GM10248 (cell line): ENCODE data around the gene COQ5.
A peak's percentile ranks its signal among the peaks of the same experiment; 100 is the strongest.
"Not testable (repeated sequence)": the region's sequence is repeated elsewhere in the genome, so short reads cannot be mapped to it uniquely, and the experiment has no call there.

Source experiments
- CTCF ChIA-PET: fragments of 300-600 bp; sonication (Branson Sonifier 250); formaldehyde crosslinking; extraction: SDS; loops from one replicate; lab custom pipeline; 2021; ENCODE audit warnings: antibody characterized with exemption; lab: Yijun Ruan, JAX
- POLR2A ChIA-PET: fragments of 350-650 bp; sonication (Branson Sonifier 250); formaldehyde crosslinking; extraction: SDS; loops from one replicate; lab custom pipeline; 2020; ENCODE audit warnings: antibody characterized with exemption; lab: Yijun Ruan, JAX
- DNase-seq: peaks from one replicate; pipeline ENCODE4 v3.0.0; 2012; ENCODE audit errors: extremely low spot score
- TF ChIP-seq, protein P1 (sequence below): IDR thresholded peaks from 2 replicates; pipeline ENCODE4 v1.5.1; 2012; ENCODE audit warnings: mild to moderate bottlenecking, low read depth; ENCODE audit errors: extremely low read depth, missing control alignments, control extremely low read depth

COQ5 gene

GRCh38 chr12:120534203-120534702 is 5.3 kb upstream of the COQ5 start, which contains the start of gene RNF10:
TSS of gene RNF10 (plus strand) at chr12:120534356. CDS start at chr12:120534812, 456 bp downstream.
- CTCF ChIA-PET: no interaction called here
- peak; percentile 92 for DNase-seq
- TF ChIP-seq, protein P1, sequence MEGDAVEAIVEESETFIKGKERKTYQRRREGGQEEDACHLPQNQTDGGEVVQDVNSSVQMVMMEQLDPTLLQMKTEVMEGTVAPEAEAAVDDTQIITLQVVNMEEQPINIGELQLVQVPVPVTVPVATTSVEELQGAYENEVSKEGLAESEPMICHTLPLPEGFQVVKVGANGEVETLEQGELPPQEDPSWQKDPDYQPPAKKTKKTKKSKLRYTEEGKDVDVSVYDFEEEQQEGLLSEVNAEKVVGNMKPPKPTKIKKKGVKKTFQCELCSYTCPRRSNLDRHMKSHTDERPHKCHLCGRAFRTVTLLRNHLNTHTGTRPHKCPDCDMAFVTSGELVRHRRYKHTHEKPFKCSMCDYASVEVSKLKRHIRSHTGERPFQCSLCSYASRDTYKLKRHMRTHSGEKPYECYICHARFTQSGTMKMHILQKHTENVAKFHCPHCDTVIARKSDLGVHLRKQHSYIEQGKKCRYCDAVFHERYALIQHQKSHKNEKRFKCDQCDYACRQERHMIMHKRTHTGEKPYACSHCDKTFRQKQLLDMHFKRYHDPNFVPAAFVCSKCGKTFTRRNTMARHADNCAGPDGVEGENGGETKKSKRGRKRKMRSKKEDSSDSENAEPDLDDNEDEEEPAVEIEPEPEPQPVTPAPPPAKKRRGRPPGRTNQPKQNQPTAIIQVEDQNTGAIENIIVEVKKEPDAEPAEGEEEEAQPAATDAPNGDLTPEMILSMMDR: no peak
- POLR2A ChIA-PET: interaction anchor here (0.7 kb wide), 1 partner anchor 16 kb away, joined by 3 read pairs; no protein-coding TSS in a partner anchor

DNA sequence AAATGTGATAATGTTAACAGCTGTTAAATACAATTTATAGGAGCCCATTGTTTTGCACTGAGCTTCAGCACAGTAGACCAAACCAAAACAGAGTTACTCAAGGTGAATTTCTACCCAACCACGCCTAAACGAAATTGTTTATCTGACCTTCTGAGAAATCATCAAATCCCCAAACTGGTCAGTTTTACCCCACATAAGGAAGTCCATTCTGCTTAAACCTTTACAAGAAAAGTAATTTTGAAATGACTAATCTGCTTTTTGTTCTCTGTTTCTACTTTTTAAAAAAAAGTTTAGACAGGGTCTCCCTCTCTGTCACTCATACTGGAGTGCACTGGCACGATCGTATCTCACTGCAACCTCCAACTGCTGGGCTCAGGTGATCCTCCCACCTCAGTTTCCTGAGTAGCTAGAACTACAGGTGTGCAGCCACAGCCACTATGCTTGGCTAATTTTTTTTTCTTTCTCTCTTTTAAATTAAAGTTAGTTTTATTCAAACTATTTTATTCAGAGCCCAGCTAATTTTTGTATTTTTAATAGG is 3.8 kb upstream of the COQ5 start:
- CTCF ChIA-PET: interaction anchor here (1.3 kb wide), 1 partner anchor 92 kb away, joined by 3 read pairs; no protein-coding TSS in a partner anchor
- DNase-seq: peak; percentile 33
- TF ChIP-seq, protein P1: no peak
- POLR2A ChIA-PET: interaction anchor here (1.0 kb wide), 1 partner anchor 36 kb away, joined by 5 read pairs; no protein-coding TSS in a partner anchor

DNA sequence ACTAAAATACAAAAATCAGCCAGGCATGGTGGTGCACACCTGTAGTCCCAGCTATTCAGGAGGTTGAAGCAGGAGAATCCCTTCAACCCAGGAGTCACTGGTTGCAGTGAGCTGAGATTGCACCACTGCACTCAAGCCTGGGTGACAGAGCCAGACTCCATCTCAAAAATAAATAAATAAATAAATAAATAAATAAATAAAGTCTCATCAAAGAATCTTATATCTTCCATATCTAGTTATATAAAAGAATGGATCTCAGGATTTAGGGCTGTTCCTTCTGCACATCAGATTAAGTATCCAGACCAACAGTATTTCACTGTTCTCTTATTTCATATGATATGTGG is 1.4 kb upstream of the COQ5 start:
- POLR2A ChIA-PET, CTCF ChIA-PET, DNase-seq: not testable (repeated sequence)

DNA sequence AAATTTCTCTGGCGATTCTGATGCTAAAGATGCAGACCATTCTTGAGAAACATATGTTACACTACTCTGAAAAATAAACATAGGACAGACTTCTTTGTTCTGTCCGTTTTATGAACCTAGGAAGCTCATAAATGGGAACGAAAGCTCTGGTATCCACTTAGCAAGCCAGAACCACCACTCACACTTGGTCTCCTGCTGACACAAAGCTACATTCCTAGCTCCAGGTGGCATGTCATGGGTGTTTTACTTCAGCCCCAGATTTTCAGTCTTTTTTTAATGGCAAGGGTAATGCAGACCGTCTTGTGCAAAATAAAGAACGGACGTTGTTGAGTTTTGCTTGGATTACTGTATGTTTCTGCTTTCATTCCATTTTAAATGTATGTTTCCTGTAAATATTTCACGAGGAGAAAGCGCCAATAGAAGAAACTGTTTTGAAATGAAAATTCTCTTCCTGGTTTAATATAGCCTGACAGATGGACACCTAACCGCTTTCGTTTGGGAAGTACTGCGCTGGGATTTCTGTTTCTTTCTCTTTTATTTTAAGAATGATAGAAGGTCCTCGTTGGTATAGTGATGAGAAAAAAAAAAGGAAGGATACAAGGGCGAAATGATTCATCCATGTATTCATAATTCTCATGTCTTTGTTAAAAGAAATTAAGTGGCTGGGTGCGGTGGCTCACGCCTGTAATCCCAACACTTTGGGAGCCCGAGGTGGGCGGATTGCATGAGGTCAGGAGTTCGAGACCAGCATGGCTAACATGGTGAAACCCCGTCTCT is 871 bp upstream of the COQ5 start:
- ChIA-PET CTCF (interaction anchor here (1.0 to 1.8 kb wide), 3 partner anchors 13 to 60 kb away, joined by 4 to 5 read pairs (median 4); partner anchors contain the start of gene SRSF9), POLR2A (no interaction called here)
- no peak for DNase-seq
- TF ChIP-seq, protein P1: no peak

- ChIA-PET CTCF (no interaction called here), POLR2A (interaction anchor here (0.6 to 1.1 kb wide), 2 partner anchors 12 to 27 kb away, joined by 3 to 4 read pairs; partner anchors contain the start of gene DYNLL1)
- TF ChIP-seq, protein P1: no peak
- DNase-seq: no peak
Measured at GRCh38 chr12:120522568-120522967, 6.4 kb downstream of the COQ5 start.

GRCh38 chr12:120519324-120519723 is 9.6 kb downstream of the COQ5 start:
- CTCF ChIA-PET: interaction anchor here (0.7 kb wide), 1 partner anchor 9 kb away, joined by 3 read pairs; no protein-coding TSS in a partner anchor
- POLR2A ChIA-PET: interaction anchor here (0.7 kb wide), 1 partner anchor 400 kb away, joined by 5 read pairs; no protein-coding TSS in a partner anchor
- not testable (repeated sequence) for DNase-seq

GRCh38 chr12:120515496-120515895 is 13.5 kb downstream of the COQ5 start:
- CTCF ChIA-PET: interaction anchor here (1.5 to 1.7 kb wide), 2 partner anchors 14 to 40 kb away, joined by 5 to 6 read pairs; partner anchors contain the start of gene COQ5
- POLR2A ChIA-PET: no interaction called here
- DNase-seq: no peak
- TF ChIP-seq, protein P1: no peak
